HG02943 (cell line): ENCODE measurements around the gene ANKFN1.

ENCODE experiments used
- ATAC-seq: cut with Tn5 transposase; IDR thresholded peaks from one replicate; pipeline ENCODE4 v1.9.1; 2021; ENCODE audit warnings: mild to moderate bottlenecking, low read depth, moderate library complexity; ENCODE audit not compliant: unreplicated experiment

The ANKFN1 gene

DNA sequence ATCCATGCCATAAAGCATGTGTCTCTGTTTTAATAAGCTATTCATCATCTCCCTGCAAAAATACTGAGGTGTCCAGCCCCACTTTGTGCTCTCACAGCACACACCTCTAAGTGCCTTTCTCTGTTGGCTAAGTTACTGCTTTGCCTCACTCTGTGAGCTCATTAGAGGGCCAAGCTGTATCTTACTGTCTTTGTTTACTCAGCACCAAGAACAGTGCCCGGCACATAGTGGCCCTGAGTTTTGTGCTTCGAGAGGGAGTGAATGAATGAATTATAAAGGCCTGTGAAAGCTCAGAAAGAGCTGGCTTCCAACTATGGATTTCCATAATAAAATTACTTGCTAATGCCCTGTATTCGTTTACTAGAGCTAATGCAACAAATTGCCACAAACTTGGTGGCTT, 390.0 kb downstream of the ANKFN1 start:
- ATAC-seq, result no peak

DNA sequence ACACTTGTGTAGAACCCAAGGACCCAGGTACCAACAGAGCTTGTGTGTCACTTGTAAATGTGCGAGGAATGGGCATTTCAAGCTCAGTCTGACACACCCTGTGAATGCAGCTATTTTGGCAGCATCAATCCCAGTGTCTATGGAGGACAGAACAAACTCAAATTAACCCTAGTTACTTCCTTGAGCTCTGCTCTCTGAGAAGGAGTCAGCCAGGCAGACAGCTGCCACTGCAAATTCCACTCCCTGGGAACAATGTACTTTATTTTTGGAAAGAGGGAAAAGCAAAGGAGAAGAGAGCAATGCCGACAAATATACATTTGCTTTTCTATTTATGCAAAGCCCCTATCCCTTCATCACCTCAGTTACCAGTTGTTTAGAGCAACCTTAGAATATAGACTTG, 391.8 kb downstream of the ANKFN1 start:
- no peak for ATAC-seq

DNA sequence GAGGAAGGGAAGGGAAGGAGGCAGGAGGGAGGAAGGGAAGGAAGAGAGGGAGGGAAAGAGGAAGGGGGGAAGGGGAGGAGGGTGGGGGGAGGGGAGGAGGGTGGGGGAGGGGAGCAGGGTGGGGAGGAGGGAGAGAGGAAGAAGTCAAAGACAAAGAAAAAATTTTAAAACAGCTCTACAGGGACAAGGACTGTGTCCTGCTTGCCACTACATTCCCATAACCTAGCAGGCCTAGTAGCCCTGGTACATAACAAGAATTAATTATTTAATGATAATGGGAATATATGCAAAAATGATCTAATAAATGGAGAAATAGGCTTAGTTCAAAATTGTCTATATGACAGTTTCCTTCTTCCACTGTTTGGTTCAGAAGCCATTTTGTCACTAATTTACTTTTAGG, 392.7 kb downstream of the ANKFN1 start:
- ATAC-seq, result no peak

GRCh38 chr17:56548661-56549060, 395.4 kb downstream of the ANKFN1 start:
- ATAC-seq, result no peak

GRCh38 chr17:56549501-56549900, 396.2 kb downstream of the ANKFN1 start:
- no peak for ATAC-seq

- ATAC-seq, result no peak
Measured at GRCh38 chr17:56557682-56558081, 404.4 kb downstream of the ANKFN1 start.

- ATAC-seq, result no peak
Measured at GRCh38 chr17:56558088-56558487, 404.8 kb downstream of the ANKFN1 start.
